ENCODE results near the gene CFAP61.

Gene CFAP61

DNA sequence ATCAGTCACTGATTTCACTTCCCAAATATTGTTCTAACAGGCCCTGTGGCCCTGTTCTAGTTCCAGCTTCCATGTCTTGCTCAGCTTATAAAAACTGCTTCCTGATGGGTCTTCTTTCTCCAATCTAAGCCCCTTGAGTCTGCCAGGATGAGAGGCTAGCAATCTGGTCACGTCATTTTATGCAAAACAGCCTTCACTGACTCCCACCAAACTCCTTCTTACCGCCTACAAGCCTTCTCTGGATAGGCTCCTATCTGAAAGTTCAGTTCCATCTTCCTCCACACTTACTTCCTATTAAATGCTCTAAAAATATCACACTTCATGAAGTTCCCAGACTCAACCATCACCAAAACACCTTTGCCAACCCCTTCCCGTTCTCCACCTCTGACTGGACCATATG is 15.6 kb upstream of the CFAP61 start:
- DNase-seq (ENCODE audit: low spot score) (no peak), FAIRE-seq (no peak)

- no peak for FAIRE-seq
- DNase-seq (ENCODE audit: low spot score): no peak
Measured at GRCh38 chr20:20037960-20038359, 14.4 kb upstream of the CFAP61 start.

DNA sequence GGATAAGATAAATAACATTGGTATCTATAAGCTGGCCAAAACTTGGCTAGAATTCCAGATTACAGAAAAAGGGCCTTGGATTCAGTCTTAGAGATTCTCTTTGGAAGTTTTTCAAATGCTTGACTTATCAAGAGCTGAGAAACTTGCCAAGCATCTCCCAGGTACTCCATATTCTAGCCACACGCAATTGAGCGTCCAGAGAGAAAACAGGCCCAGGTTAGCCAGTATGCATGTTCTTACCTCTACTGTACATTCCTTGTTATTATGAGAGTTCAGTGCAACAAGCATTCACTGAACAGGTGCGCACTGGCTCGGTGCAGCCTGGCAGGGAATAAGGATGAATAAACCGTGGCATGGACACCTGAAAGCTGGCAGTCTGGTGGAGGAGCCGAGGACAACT is 13.7 kb upstream of the CFAP61 start:
- no peak for DNase-seq (ENCODE audit: low spot score)
- FAIRE-seq: no peak

DNA sequence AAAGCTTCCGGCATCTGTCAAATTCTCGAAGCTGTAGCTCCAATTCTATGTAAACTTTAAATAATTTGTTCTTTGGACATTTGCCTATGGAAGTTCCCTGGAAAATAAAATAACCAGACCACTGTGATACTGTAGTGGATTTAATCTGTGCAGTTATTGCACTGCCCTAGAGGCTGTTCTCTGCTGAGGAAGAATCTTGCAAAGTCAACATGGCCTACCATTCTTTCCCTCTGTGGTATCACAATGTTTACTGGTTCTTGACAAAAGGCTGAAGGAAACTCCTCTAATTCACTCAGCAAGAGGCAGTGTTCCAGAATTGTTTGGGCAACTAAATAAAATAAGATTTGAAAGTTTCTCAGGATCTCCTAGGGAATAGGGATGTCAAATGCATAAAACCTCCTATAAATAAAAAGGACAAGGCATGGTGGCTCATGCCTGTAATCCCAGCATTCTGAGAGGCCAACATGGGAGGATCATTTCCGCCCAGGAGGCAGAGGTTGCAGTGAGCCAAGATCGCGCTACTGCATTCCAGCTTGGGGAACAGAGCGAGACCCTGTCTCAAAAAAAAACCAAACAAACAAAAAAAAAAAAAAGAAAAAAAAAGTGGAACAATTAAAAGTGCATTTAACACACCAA is 12.5 kb upstream of the CFAP61 start:
- FAIRE-seq: no peak
- no peak for DNase-seq (ENCODE audit: low spot score)

GRCh38 chr20:20051767-20052073 is 612 bp upstream of the CFAP61 start:
- DNase-seq (ENCODE audit: low spot score) (no peak), FAIRE-seq (no peak)

GRCh38 chr20:20060234-20060998 is 8.1 kb downstream of the CFAP61 start:
- FAIRE-seq (no peak), DNase-seq (ENCODE audit: low spot score) (no peak)

- DNase-seq (ENCODE audit: low spot score): no peak
- no peak for FAIRE-seq
Measured at GRCh38 chr20:20063941-20064702, 11.8 kb downstream of the CFAP61 start.

DNA sequence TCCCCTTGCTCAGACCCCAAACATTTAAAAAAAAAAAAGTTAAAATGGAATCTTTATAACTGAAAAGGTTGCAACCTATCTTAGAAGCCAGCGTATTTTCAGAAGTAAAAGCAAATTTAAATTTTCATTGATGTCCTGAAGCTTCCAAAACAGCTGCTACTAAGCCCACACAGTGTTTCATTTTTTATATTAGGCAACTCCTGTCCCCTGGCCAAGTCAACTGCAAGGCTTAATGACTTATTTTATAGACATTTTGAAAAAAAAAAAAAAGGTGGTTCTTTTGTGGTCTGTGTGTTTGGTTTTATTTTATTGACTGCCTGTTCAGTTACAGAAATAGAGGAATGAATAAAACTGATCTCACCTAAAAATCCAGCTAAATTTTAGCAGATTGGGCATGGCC is 13.0 kb downstream of the CFAP61 start:
- no peak for DNase-seq (ENCODE audit: low spot score)
- FAIRE-seq: no peak

DNA sequence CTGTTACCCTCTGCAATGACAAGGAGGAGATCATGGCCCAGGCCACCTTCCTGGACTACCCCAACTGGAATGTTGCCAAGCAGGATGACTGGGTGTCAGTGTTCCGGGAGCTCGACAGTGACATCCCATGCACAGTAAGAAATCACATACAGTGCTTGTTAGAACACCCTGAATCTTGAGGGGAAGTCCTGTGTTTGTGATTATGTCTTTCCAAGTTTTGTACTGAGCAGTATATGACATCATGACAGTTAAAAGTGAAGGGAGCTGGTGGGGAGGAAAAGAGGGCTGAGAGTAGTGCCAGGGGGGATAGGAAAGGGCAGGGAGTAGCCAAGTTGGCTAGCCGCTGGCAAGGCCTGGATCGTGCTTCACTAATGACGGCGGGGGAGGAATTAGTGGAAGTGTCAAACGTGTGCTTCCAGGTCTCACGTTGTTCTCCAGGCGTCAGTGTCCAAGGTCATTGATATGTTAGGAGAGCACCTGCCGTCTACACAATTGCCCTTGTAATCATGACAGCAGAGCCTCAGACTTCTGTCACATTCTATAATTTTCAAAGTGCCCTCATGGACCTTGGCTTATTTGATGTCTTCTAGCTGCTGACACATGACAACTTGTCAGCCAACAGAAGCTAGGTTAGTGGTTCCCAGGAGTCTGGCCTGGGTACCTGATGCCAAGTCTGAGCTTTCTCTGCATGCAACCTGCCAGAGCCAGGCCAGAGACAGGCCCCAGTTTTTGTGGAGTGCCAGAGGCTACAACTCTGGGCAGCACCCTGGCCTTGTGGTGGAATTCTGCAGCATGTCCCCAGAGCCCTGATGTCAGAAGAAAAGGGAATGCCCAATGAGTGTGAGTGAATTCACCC is 18.8 kb downstream of the CFAP61 start:
- DNase-seq (ENCODE audit: low spot score): no peak
- FAIRE-seq: no peak

GRCh38 chr20:20073801-20074371 is 21.6 kb downstream of the CFAP61 start:
- DNase-seq (ENCODE audit: low spot score): no peak
- no peak for FAIRE-seq

DNA sequence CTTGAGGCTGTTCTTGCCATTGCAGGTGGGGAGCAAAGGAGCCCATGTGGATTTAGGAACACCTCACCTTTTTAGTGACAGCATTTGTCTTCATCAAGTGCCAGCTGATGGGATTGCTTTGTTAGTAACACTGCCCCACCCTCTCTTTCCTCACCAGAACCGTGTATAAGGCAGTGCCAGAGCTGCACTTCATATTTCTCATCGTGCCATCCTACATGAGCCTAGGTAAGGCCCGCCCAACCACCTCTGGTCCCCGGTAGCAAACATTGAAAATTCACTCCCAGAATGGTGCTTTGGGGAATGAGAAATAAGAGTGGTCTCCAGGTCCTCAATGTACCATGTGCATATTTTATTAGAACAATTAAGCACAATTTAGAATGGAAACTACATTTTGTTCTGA is 22.7 kb downstream of the CFAP61 start:
- FAIRE-seq: no peak
- no peak for DNase-seq (ENCODE audit: low spot score)

- FAIRE-seq: no peak
- no peak for DNase-seq (ENCODE audit: low spot score)
Measured at GRCh38 chr20:20076297-20077065, 24.1 kb downstream of the CFAP61 start.

- DNase-seq (ENCODE audit: low spot score) (no peak), FAIRE-seq (no peak)
Measured at GRCh38 chr20:20078041-20078440, 25.7 kb downstream of the CFAP61 start.

- no peak for FAIRE-seq
Measured at GRCh38 chr20:20079102-20079784, 26.9 kb downstream of the CFAP61 start.

GRCh38 chr20:20083807-20084206 is 31.5 kb downstream of the CFAP61 start:
- FAIRE-seq (peak; percentile 63), DNase-seq (ENCODE audit: low spot score) (peak; percentile 41)

More at GRCh38 chr20:20079102-20079784, 26.9 kb downstream of the CFAP61 start:
- no peak for DNase-seq (ENCODE audit: low spot score)

DNA sequence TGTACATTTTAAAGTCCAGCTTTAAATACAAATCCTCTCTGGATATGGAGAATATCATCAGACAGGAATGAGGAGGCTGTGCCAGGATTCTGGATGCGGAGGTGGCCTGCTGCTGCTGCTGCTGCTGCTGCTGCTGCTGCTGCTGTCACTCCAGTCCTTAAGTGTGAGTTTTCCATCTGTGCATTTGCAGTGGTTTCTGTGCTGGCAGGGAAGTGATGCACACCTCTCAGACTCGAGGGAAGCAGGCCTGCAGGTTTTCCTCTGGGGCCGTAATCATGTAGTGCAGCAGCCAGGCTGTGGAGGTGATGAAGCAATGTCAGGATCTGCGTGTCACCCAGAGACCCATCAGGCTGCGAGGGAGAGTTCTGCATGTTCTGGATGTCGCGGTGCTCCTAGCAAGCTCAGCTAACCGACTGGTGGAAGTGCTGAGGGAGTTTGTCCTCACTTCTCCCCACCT is 32.0 kb downstream of the CFAP61 start:
- no peak for DNase-seq (ENCODE audit: low spot score)

DNA sequence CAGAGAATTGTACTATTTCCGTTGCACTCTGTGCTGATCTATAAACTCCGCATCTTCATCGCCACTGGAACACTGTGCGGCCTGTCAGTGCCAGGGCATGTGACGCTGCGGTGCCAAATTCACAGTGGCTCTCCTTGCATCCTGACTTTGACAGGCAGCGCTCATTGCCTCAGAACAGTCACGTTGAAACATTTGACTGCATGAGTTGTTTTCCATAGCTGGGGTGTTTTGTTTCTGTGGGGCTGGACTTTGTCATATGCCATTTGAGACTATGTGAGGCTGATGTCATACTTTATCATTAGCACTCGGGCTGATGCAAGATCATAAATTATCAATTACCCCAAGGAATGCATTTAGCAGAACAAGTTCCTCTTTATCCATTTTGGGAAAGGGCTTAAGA is 32.7 kb downstream of the CFAP61 start:
- DNase-seq (ENCODE audit: low spot score) (no peak), FAIRE-seq (no peak)

More for the DNA sequence above, 32.0 kb downstream of the CFAP61 start:
- FAIRE-seq: no peak

DNA sequence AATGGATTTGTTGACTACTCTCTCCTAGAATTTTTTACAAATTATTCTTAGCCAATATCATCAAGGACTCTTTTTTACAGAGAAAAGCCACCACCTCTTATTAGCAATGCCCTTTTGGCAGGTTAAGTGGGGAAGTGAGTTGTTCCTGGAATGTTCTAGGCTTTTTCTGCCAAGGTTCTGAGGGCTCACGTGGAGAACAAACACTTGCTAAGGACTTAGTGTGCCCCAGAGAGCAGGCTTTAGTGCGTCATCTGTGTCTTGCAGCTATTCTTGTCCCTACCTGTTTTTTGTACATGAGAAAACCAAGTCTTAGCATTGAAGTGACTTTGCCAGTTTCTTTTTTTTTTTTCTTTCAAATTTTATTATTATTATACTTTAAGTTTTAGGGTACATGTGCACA is 33.5 kb downstream of the CFAP61 start:
- FAIRE-seq (no peak), DNase-seq (ENCODE audit: low spot score) (no peak)

DNA sequence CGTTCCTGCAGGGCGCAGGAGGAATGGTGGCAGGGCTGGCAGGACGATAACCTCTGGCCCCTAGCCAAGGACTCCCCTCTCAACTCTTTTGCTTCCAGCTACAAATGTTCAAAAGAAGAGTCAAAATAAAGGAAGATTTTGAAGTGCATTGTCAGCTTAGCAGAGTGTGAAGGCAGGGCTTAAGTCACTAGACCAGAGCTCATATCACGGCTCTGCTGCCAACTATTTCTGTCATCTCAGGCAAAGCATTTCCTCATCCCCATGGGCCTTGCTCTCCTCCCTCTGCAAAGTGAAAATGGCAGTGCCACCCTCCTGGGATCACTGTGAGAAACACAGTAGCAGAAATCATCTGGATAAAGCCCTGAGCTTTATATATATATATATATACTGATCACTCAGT is 36.7 kb downstream of the CFAP61 start:
- no peak for FAIRE-seq
- no peak for DNase-seq (ENCODE audit: low spot score)

DNA sequence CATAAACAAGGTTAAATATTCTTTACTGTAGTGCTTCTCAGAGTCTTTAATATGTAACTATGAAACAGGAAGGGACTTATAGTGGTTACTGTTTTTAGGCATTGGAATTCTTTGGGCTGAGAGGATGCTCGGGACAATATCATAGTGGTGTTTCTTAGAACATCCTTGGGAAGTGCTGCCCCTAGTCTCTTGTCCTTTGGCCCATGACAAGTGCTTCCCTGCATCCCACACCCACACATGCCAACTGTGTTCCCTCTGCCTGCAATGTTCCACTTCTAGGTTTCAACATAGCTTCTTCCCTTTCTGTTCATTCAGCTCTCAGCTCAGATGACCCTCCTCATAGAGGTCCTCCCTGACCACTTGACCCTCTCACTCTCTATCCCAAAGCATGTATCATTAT is 37.6 kb downstream of the CFAP61 start:
- FAIRE-seq: no peak
- no peak for DNase-seq (ENCODE audit: low spot score)
